Prostate gland (tissue), 2 donors: ENCODE results near the gene GHR. TPM values are rescaled to one million over a fixed set of nuclear protein-coding genes. Genes with fewer than 3 reads are reported as not detected.

Source experiments
- DNase-seq: peaks from one replicate; pipeline ENCODE4 v3.0.0-alpha.2; 2019; ENCODE audit warnings: low spot score
- H3K27ac ChIP-seq, 2 donors: fragments of 200-600 bp; sonication (generic); 2 replicates each; pipeline ENCODE4 v1.5.1; 2017 to 2019
- H3K27me3 ChIP-seq: fragments of 200-600 bp; sonication (generic); replicated peaks from 2 replicates; pipeline ENCODE4 v1.5.1; 2019; ENCODE audit not compliant: insufficient read depth
- H3K36me3 ChIP-seq, 2 donors: fragments of 200-600 bp; sonication (generic); 1 replicate in 1 of 2; 2 replicates in 1 of 2; pipeline versions ENCODE4 v1.5.1 to v1.8.1; 2017 to 2019
- H3K4me1 ChIP-seq: fragments of 200-600 bp; sonication (generic); replicated peaks from 2 replicates; pipeline ENCODE4 v1.5.1; 2019
- H3K4me3 ChIP-seq, 2 donors: fragments of 200-600 bp; sonication (generic); 2 replicates each; pipeline ENCODE4 v1.5.1; 2017 to 2019
- H3K9me3 ChIP-seq: fragments of 200-600 bp; sonication (generic); 2 replicates; pipeline ENCODE4 v1.5.1; 2017
- CTCF ChIP-seq, 4 experiments: fragments of 200-600 bp in 2 of 4; fragments of 450-650 bp in 2 of 4; sonication (generic) in 2 of 4; IDR thresholded peaks; 1 replicate in 3 of 4; 2 replicates in 1 of 4; pipeline ENCODE4 v1.5.1; 2016 to 2019; ENCODE audit warnings: antibody characterized with exemption in 4 of 4, mild to moderate bottlenecking in 2 of 4, moderate library complexity in 2 of 4
- POLR2A ChIP-seq: fragments of 450-650 bp; IDR thresholded peaks from one replicate; pipeline ENCODE4 v1.6.1; 2016; ENCODE audit warnings: antibody characterized with exemption, mild to moderate bottlenecking
- POLR2AphosphoS5 ChIP-seq: sonication (generic); formaldehyde crosslinking; IDR thresholded peaks from one replicate; pipeline ENCODE4 v1.6.1; 2017; ENCODE audit warnings: antibody characterized with exemption
- WGBS: methylation state at CpG from one replicate; pipeline ENCODE4 v1.1.5; 2018; 5-methylcytosine and 5-hydroxymethylcytosine counted together
- intact Hi-C: fragments of 100-400 bp; cut with DNase I; formaldehyde crosslinking; loops from one replicate; pipeline ENCODE4 v1.14.2; 2022
- total RNA-seq, 2 donors: library from RNA; depleted of rRNA; stranded (reverse); fragments of >200 nt; gene quantifications; one replicate each; pipeline ENCODE4 v1.1.0, GENCODE V29; 2016

The GHR gene
- total RNA-seq, 2 donors from 2014 or later = 11.8 to 15.5 TPM

GRCh38 chr5:42600441-42600840 is 177.2 kb downstream of the GHR start:
- intact Hi-C loops = no loop called here
- no peak overlapping the region for H3K27ac ChIP-seq
- WGBS = 79% methylated on average over 1 of the region's 1 CpG

GRCh38 chr5:42604171-42604711 is 181.0 kb downstream of the GHR start:
- no peak overlapping the region for H3K4me3 ChIP-seq
- TF ChIP-seq POLR2A = no peak
- no peak for TF ChIP-seq POLR2AphosphoS5
- no peak for TF ChIP-seq CTCF (IDR thresholded peaks at IDR 0.05)
- no peaks in the 10 kb centered on the region for H3K4me1 ChIP-seq
- no peak for DNase-seq
- no peak overlapping the region for H3K27ac ChIP-seq
- H3K9me3 ChIP-seq = no peaks in the 10 kb centered on the region
- intact Hi-C loops = no loop called here
- no peaks in the 10 kb centered on the region for H3K27me3 ChIP-seq
- no peaks in the 10 kb centered on the region for H3K36me3 ChIP-seq

More at GRCh38 chr5:42600441-42600840, 177.2 kb downstream of the GHR start:
- no peaks in the 10 kb centered on the region for H3K27me3 ChIP-seq
- DNase-seq = no peak
- TF ChIP-seq POLR2AphosphoS5 = no peak
- TF ChIP-seq CTCF (IDR thresholded peaks at IDR 0.05) = no peak
- TF ChIP-seq POLR2A = no peak
- H3K9me3 ChIP-seq = no peaks in the 10 kb centered on the region
- H3K4me1 ChIP-seq = peaks cover 7% of the 10 kb centered on the region
- no peak overlapping the region for H3K4me3 ChIP-seq
- no peaks in the 10 kb centered on the region for H3K36me3 ChIP-seq

GRCh38 chr5:42605490-42605889 is 182.3 kb downstream of the GHR start:
- Histone ChIP-seq H3K4me3 (no peak overlapping the region), H3K27me3 (no peaks in the 10 kb centered on the region), H3K4me1 (no peaks in the 10 kb centered on the region), H3K9me3 (no peaks in the 10 kb centered on the region), H3K27ac (no peak overlapping the region), H3K36me3 (no peaks in the 10 kb centered on the region)
- intact Hi-C loops = no loop called here
- no peak for TF ChIP-seq POLR2AphosphoS5
- TF ChIP-seq POLR2A = no peak
- TF ChIP-seq CTCF (IDR thresholded peaks at IDR 0.05) = no peak
- no peak for DNase-seq
- 84% methylated on average over 2 of the region's 2 CpGs for WGBS

GRCh38 chr5:42606464-42606869 is 183.2 kb downstream of the GHR start:
- WGBS = 90% methylated on average over 4 of the region's 4 CpGs
- Histone ChIP-seq H3K36me3 (no peaks in the 10 kb centered on the region), H3K27me3 (no peaks in the 10 kb centered on the region), H3K4me1 (no peaks in the 10 kb centered on the region), H3K9me3 (no peaks in the 10 kb centered on the region), H3K4me3 (no peak overlapping the region), H3K27ac (no peak overlapping the region)
- no peak for DNase-seq
- no peak for TF ChIP-seq POLR2AphosphoS5
- no peak for TF ChIP-seq POLR2A
- no peak for TF ChIP-seq CTCF (IDR thresholded peaks at IDR 0.05)
- intact Hi-C loops = no loop called here

- 92% methylated on average over 1 of the region's 1 CpG for WGBS
- intact Hi-C loops = no loop called here
These were observed 188.2 kb downstream of the GHR start for GRCh38 chr5:42611437-42611836.

More at GRCh38 chr5:42611437-42611836, 188.2 kb downstream of the GHR start:
- Histone ChIP-seq H3K36me3 (no peaks in the 10 kb centered on the region), H3K4me3 (no peak overlapping the region), H3K4me1 (no peaks in the 10 kb centered on the region), H3K27ac (no peak overlapping the region), H3K9me3 (no peaks in the 10 kb centered on the region), H3K27me3 (no peaks in the 10 kb centered on the region)
- no peak for DNase-seq
- TF ChIP-seq POLR2A (no peak), CTCF (IDR thresholded peaks at IDR 0.05) (no peak), POLR2AphosphoS5 (no peak)
